Measurements from ENCODE around the gene CAMK2D.

GRCh38 chr4:113447061-113447460 is 314.5 kb downstream of the CAMK2D start:
- TF ChIP-seq CTCF (conservative IDR thresholded peaks at IDR 0.05) (no peak), EZH2 (IDR thresholded peaks at IDR 0.05; ENCODE audit: low read depth) (no peak)

Measured in PC-9 (cell line).